HCT116 (cell line): ENCODE data around the gene GABRB3. TPM values are rescaled to one million over a fixed set of nuclear protein-coding genes. Genes with fewer than 3 reads are reported as not detected.

Source experiments
- ATAC-seq: fragments of 200-7000 bp; cut with Tn5 transposase; 2 replicates; pipeline ENCODE4 v1.9.1; 2020; ENCODE audit warnings: mild to moderate bottlenecking, moderate library complexity
- BruUV-seq: library from RNA; stranded (reverse); fragments of 400-500 nt; replicated peaks from 2 replicates; lab custom pipeline; 2021; lab: Mats Ljungman, UMichigan
- CTCF ChIA-PET: fragments of 300-600 bp; sonication (Branson Sonifier 250); formaldehyde crosslinking; loops from one replicate; lab custom pipeline; 2021; ENCODE audit warnings: antibody characterized with exemption; lab: Charles Lee
- POLR2A ChIA-PET: fragments of 300-600, 350-600 bp; sonication (Branson Sonifier 250); formaldehyde crosslinking; loops from one replicate; lab custom pipeline; 2021; ENCODE audit warnings: antibody characterized with exemption; lab: Charles Lee
- RAD21 ChIA-PET, 2 experiments: fragments of 300-600 bp; sonication (Branson Sonifier 250); formaldehyde crosslinking; loops; one replicate each; lab custom pipeline; 2023; ENCODE audit warnings: low total read pairs in 2 of 2; ENCODE audit not compliant: uncharacterized antibody in 2 of 2, unreplicated experiment in 2 of 2, low non-redundant PET in 1 of 2; lab: Charles Lee
- DNase-seq: peaks from one replicate; pipeline ENCODE4 v3.0.0-alpha.2; 2010; ENCODE audit warnings: low read depth, low spot score
- H2AFZ ChIP-seq: fragments of 200-600 bp; shearing (Covaris generic), sonication (generic); 2 replicates; pipeline ENCODE4 v1.6.1; 2017; ENCODE audit warnings: low read depth, mixed run types, mixed read lengths, antibody characterized with exemption, low read length; ENCODE audit not compliant: poor library complexity, severe bottlenecking
- H3K27ac ChIP-seq: 2 replicates; pipeline ENCODE4 v1.5.1; 2012; ENCODE audit warnings: low read depth, low read length
- H3K27me3 ChIP-seq: fragments of 200-600 bp; sonication (generic); 2 replicates; pipeline ENCODE4 v1.6.1; 2016; ENCODE audit warnings: mixed run types, low read length, mixed read lengths; ENCODE audit not compliant: insufficient read depth
- H3K36me3 ChIP-seq, 2 experiments: fragments of 200-500 bp in 1 of 2; fragments of 200-600 bp in 1 of 2; sonication (Bioruptor generic) in 1 of 2; sonication (generic) in 1 of 2; 2 replicates each; pipeline versions ENCODE4 v1.5.1 to v1.6.1; 2014 to 2016; ENCODE audit warnings: low read length in 2 of 2, inconsistent platforms in 1 of 2, mixed read lengths in 1 of 2, mixed run types in 1 of 2; ENCODE audit not compliant: insufficient read depth in 2 of 2, control insufficient read depth in 1 of 2
- H3K4me1 ChIP-seq, 2 experiments: fragments of 200-600 bp in 1 of 2; sonication (generic) in 1 of 2; 2 replicates each; pipeline versions ENCODE4 v1.5.1 to v1.6.1; 2012 to 2017; ENCODE audit warnings: low read length in 2 of 2, inconsistent platforms in 1 of 2, mild to moderate bottlenecking in 1 of 2, mixed read lengths in 1 of 2, mixed run types in 1 of 2, moderate library complexity in 1 of 2; ENCODE audit not compliant: insufficient read depth in 2 of 2, control insufficient read depth in 1 of 2
- H3K4me2 ChIP-seq: fragments of 200-600 bp; sonication (generic); 2 replicates; pipeline ENCODE4 v1.6.1; 2017; ENCODE audit warnings: mixed run types, low read length, mixed read lengths
- H3K4me3 ChIP-seq, 2 experiments: fragments of 200-600 bp in 1 of 2; sonication (generic) in 1 of 2; replicated peaks in 1 of 2; 2 replicates each; pipeline ENCODE4 v1.5.1; 2011 to 2016; ENCODE audit warnings: low read length in 2 of 2, control low read depth in 1 of 2, low read depth in 1 of 2, mild to moderate bottlenecking in 1 of 2, mixed read lengths in 1 of 2, mixed run types in 1 of 2
- H3K79me2 ChIP-seq: fragments of 200-600 bp; sonication (generic); 2 replicates; pipeline ENCODE4 v1.6.1; 2017; ENCODE audit warnings: mild to moderate bottlenecking, mixed run types, low read length, moderate library complexity, mixed read lengths; ENCODE audit not compliant: insufficient read depth
- H3K9ac ChIP-seq: fragments of 200-600 bp; sonication (generic); 2 replicates; pipeline ENCODE4 v1.6.1; 2016; ENCODE audit warnings: low read length, mixed read lengths
- H3K9me2 ChIP-seq: fragments of 200-600 bp; sonication (generic), shearing (Covaris generic); 2 replicates; pipeline ENCODE4 v1.6.1; 2017; ENCODE audit warnings: mixed run types, mild to moderate bottlenecking, moderate library complexity; ENCODE audit not compliant: insufficient read depth
- H3K9me3 ChIP-seq, 2 experiments: fragments of 200-500 bp in 1 of 2; fragments of 200-600 bp in 1 of 2; sonication (Bioruptor generic) in 1 of 2; sonication (generic) in 1 of 2; 2 replicates each; pipeline ENCODE4 v1.6.1; 2014 to 2017; ENCODE audit warnings: low read length in 2 of 2, mixed read lengths in 2 of 2, inconsistent platforms in 1 of 2, low read depth in 1 of 2, mild to moderate bottlenecking in 1 of 2, mixed run types in 1 of 2, moderate library complexity in 1 of 2; ENCODE audit not compliant: control insufficient read depth in 1 of 2, insufficient read depth in 1 of 2
- H4K20me1 ChIP-seq: fragments of 200-600 bp; sonication (generic), shearing (Covaris generic); 2 replicates; pipeline ENCODE4 v1.6.1; 2017; ENCODE audit warnings: mixed run types, mild to moderate bottlenecking, moderate library complexity; ENCODE audit not compliant: insufficient read depth
- CBX3 ChIP-seq: IDR thresholded peaks from 2 replicates; pipeline ENCODE4 v1.6.1; 2012; ENCODE audit warnings: low read depth
- EGR1 ChIP-seq: IDR thresholded peaks from 2 replicates; pipeline ENCODE4 v1.6.1; 2012; ENCODE audit warnings: low read depth
- ELF1 ChIP-seq: IDR thresholded peaks from 2 replicates; pipeline ENCODE4 v1.6.1; 2012; ENCODE audit warnings: low read depth, borderline replicate concordance
- EZH2 ChIP-seq: fragments of 200-600 bp; sonication (generic); IDR thresholded peaks from 2 replicates; pipeline ENCODE4 v1.6.1; 2017; ENCODE audit warnings: antibody characterized with exemption, mixed run types
- EZH2phosphoT487 ChIP-seq: fragments of 200-600 bp; IDR thresholded peaks from 2 replicates; pipeline ENCODE4 v1.6.1; 2018; ENCODE audit warnings: antibody characterized with exemption, borderline replicate concordance
- FOSL1 ChIP-seq: IDR thresholded peaks from 2 replicates; pipeline ENCODE4 v1.6.1; 2012; ENCODE audit warnings: low read depth
- JUND ChIP-seq: IDR thresholded peaks from 2 replicates; pipeline ENCODE4 v1.6.1; 2012
- POLR2A ChIP-seq: IDR thresholded peaks from 2 replicates; pipeline ENCODE4 v1.7.0; 2011; ENCODE audit warnings: borderline replicate concordance; ENCODE audit not compliant: insufficient read depth, insufficient read length; ENCODE audit errors: extremely low read depth
- POLR2AphosphoS5 ChIP-seq: IDR thresholded peaks from 2 replicates; pipeline ENCODE4 v1.6.1; 2011; ENCODE audit warnings: mild to moderate bottlenecking, low read depth, low read length, moderate library complexity
- RAD21 ChIP-seq: IDR thresholded peaks from 2 replicates; pipeline ENCODE4 v1.6.1; 2012; ENCODE audit warnings: low read depth, mild to moderate bottlenecking
- SRF ChIP-seq: IDR thresholded peaks from 2 replicates; pipeline ENCODE4 v1.6.1; 2012; ENCODE audit warnings: low read depth
- TCF7L2 ChIP-seq: IDR thresholded peaks from 2 replicates; pipeline ENCODE4 v1.7.0; 2011; ENCODE audit warnings: borderline replicate concordance, inconsistent platforms; ENCODE audit not compliant: insufficient read depth, insufficient read length; ENCODE audit errors: extremely low read depth
- YY1 ChIP-seq: IDR thresholded peaks from 2 replicates; pipeline ENCODE4 v1.6.1; 2011; ENCODE audit warnings: low read length, low read depth, moderate library complexity, mild to moderate bottlenecking; ENCODE audit not compliant: insufficient replicate concordance; ENCODE audit errors: extremely low read depth
- ZFX ChIP-seq: fragments of 450-650 bp; IDR thresholded peaks from 2 replicates; pipeline ENCODE4 v1.6.1; 2017
- ZNF274 ChIP-seq: fragments of 200-500 bp; sonication (Bioruptor generic); IDR thresholded peaks from 2 replicates; pipeline ENCODE4 v1.6.1; 2014; ENCODE audit warnings: mild to moderate bottlenecking, low read depth, low read length, inconsistent platforms
- intact Hi-C: fragments of 100-400 bp; cut with micrococcal nuclease; formaldehyde crosslinking; loops from 2 replicates; pipeline ENCODE4 v1.10.0; 2022
- total RNA-seq: library from RNA; stranded (reverse); gene quantifications from one replicate; pipeline ENCODE4 v1.2.1, GENCODE V29; 2021; ENCODE audit not compliant: unreplicated experiment
- TF ChIP-seq, protein P1 (sequence below), 3 experiments: fragments of 200-600 bp in 1 of 3; sonication (generic) in 1 of 3; IDR thresholded peaks in 2 of 3; conservative IDR thresholded peaks in 1 of 3; 2 replicates each; pipeline ENCODE4 v1.5.1; 2012 to 2017; ENCODE audit warnings: low read depth in 2 of 3, low read length in 2 of 3, antibody characterized with exemption in 1 of 3, borderline replicate concordance in 1 of 3, control low read depth in 1 of 3, mild to moderate bottlenecking in 1 of 3, mixed read lengths in 1 of 3, mixed run types in 1 of 3, moderate library complexity in 1 of 3; ENCODE audit not compliant: insufficient read depth in 1 of 3
- TF ChIP-seq, protein P2 (sequence below): IDR thresholded peaks from 2 replicates; pipeline ENCODE4 v1.6.1; 2012
- TF ChIP-seq, protein P3 (sequence below): IDR thresholded peaks from 2 replicates; pipeline ENCODE4 v1.6.1; 2011; ENCODE audit warnings: mild to moderate bottlenecking, low read length, moderate library complexity; ENCODE audit not compliant: insufficient replicate concordance; ENCODE audit errors: extremely low read depth
- TF ChIP-seq, protein P4 (sequence below): IDR thresholded peaks from 2 replicates; pipeline ENCODE4 v1.6.1; 2012; ENCODE audit warnings: low read depth
- TF ChIP-seq, protein P5 (sequence below): IDR thresholded peaks from 2 replicates; pipeline ENCODE4 v1.6.1; 2012

GABRB3 gene
- total RNA-seq, 1 experiment from 2014 or later = 0.52 TPM

DNA sequence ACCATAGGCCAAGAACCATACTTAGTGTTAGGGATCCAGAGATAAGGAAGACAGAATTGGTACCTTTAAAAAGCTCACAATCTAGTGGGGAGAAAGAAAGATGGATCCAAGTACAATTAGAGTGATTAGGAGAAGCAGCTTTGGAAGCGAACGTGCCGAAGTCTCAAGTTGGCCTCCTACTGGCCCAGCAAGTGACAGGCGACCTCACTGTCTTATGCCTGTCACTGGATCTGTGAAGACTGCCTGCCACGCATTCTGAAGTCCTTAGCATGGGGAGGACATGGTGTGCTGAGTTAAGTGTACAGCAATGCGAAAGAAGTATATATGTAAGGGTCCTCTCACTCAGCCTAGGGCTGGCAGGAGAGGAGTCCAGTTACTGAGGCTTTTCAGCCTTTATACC, 141.0 kb downstream of the GABRB3 start:
- POLR2A ChIA-PET = no interaction called here
- H3K4me3 ChIP-seq = no peak overlapping the region
- H3K9ac ChIP-seq = no peak overlapping the region
- intact Hi-C loops = no loop called here
- H3K9me3 ChIP-seq = peaks cover 3 to 34% of the 10 kb centered on the region in 2 experiments; a peak in 2 of 4 replicates
- RAD21 ChIA-PET = no interaction called here
- no peaks in the 10 kb centered on the region for H4K20me1 ChIP-seq
- H3K9me2 ChIP-seq = no peaks in the 10 kb centered on the region
- H3K27me3 ChIP-seq = no peaks in the 10 kb centered on the region
- BruUV-seq = no TSS peak
- no peaks in the 10 kb centered on the region for H3K79me2 ChIP-seq
- DNase-seq (no peak), ATAC-seq (no peak)
- CTCF ChIA-PET = no interaction called here
- H3K4me2 ChIP-seq = no peak overlapping the region
- TF ChIP-seq, protein P1, sequence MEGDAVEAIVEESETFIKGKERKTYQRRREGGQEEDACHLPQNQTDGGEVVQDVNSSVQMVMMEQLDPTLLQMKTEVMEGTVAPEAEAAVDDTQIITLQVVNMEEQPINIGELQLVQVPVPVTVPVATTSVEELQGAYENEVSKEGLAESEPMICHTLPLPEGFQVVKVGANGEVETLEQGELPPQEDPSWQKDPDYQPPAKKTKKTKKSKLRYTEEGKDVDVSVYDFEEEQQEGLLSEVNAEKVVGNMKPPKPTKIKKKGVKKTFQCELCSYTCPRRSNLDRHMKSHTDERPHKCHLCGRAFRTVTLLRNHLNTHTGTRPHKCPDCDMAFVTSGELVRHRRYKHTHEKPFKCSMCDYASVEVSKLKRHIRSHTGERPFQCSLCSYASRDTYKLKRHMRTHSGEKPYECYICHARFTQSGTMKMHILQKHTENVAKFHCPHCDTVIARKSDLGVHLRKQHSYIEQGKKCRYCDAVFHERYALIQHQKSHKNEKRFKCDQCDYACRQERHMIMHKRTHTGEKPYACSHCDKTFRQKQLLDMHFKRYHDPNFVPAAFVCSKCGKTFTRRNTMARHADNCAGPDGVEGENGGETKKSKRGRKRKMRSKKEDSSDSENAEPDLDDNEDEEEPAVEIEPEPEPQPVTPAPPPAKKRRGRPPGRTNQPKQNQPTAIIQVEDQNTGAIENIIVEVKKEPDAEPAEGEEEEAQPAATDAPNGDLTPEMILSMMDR (IDR thresholded peaks at IDR 0.05 in 2 of 3, conservative IDR thresholded peaks at IDR 0.05 in 1 of 3; ENCODE audit: borderline replicate concordance in 1 of 3, insufficient read depth in 1 of 3, low read depth in 2 of 3, low read length in 2 of 3) = no peak
- TF ChIP-seq ZNF274 = no peak
- TF ChIP-seq, protein P2, sequence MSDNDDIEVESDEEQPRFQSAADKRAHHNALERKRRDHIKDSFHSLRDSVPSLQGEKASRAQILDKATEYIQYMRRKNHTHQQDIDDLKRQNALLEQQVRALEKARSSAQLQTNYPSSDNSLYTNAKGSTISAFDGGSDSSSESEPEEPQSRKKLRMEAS = no peak
- TF ChIP-seq SRF = no peak
- TF ChIP-seq CBX3 = no peak
- TF ChIP-seq ELF1 = no peak
- TF ChIP-seq, protein P3, sequence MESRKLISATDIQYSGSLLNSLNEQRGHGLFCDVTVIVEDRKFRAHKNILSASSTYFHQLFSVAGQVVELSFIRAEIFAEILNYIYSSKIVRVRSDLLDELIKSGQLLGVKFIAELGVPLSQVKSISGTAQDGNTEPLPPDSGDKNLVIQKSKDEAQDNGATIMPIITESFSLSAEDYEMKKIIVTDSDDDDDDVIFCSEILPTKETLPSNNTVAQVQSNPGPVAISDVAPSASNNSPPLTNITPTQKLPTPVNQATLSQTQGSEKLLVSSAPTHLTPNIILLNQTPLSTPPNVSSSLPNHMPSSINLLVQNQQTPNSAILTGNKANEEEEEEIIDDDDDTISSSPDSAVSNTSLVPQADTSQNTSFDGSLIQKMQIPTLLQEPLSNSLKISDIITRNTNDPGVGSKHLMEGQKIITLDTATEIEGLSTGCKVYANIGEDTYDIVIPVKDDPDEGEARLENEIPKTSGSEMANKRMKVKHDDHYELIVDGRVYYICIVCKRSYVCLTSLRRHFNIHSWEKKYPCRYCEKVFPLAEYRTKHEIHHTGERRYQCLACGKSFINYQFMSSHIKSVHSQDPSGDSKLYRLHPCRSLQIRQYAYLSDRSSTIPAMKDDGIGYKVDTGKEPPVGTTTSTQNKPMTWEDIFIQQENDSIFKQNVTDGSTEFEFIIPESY = no peak
- TF ChIP-seq POLR2AphosphoS5 = no peak
- TF ChIP-seq, protein P4, sequence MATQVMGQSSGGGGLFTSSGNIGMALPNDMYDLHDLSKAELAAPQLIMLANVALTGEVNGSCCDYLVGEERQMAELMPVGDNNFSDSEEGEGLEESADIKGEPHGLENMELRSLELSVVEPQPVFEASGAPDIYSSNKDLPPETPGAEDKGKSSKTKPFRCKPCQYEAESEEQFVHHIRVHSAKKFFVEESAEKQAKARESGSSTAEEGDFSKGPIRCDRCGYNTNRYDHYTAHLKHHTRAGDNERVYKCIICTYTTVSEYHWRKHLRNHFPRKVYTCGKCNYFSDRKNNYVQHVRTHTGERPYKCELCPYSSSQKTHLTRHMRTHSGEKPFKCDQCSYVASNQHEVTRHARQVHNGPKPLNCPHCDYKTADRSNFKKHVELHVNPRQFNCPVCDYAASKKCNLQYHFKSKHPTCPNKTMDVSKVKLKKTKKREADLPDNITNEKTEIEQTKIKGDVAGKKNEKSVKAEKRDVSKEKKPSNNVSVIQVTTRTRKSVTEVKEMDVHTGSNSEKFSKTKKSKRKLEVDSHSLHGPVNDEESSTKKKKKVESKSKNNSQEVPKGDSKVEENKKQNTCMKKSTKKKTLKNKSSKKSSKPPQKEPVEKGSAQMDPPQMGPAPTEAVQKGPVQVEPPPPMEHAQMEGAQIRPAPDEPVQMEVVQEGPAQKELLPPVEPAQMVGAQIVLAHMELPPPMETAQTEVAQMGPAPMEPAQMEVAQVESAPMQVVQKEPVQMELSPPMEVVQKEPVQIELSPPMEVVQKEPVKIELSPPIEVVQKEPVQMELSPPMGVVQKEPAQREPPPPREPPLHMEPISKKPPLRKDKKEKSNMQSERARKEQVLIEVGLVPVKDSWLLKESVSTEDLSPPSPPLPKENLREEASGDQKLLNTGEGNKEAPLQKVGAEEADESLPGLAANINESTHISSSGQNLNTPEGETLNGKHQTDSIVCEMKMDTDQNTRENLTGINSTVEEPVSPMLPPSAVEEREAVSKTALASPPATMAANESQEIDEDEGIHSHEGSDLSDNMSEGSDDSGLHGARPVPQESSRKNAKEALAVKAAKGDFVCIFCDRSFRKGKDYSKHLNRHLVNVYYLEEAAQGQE = no peak
- TF ChIP-seq FOSL1 = no peak
- no peak for TF ChIP-seq RAD21
- TF ChIP-seq ZFX = no peak
- TF ChIP-seq POLR2A = no peak
- TF ChIP-seq JUND = no peak
- TF ChIP-seq, protein P5, sequence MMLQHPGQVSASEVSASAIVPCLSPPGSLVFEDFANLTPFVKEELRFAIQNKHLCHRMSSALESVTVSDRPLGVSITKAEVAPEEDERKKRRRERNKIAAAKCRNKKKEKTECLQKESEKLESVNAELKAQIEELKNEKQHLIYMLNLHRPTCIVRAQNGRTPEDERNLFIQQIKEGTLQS = no peak
- no peak for TF ChIP-seq EGR1
- TF ChIP-seq TCF7L2 = no peak
- TF ChIP-seq EZH2phosphoT487 = no peak
- TF ChIP-seq YY1 = no peak
- no peak for TF ChIP-seq EZH2
- TF ChIP-seq, all 23 proteins: peak for 0
- Histone ChIP-seq H3K27ac (no peak overlapping the region), H3K4me1 (no peaks in the 10 kb centered on the region), H2AFZ (no peak overlapping the region), H3K36me3 (no peaks in the 10 kb centered on the region)
